H1 (cell line): ENCODE measurements around the gene HOXD12. TPM values are rescaled to one million over a fixed set of nuclear protein-coding genes. Genes with fewer than 3 reads are reported as not detected.

Experiments
- CTCF ChIA-PET: fragments of 300-600 bp; sonication (Branson Sonifier 250); formaldehyde crosslinking; loops from one replicate; lab custom pipeline; 2021; ENCODE audit not compliant: partially characterized antibody; lab: Charles Lee
- POLR2A ChIA-PET: fragments of 300-600 bp; sonication (Branson Sonifier 250); formaldehyde crosslinking; loops from one replicate; lab custom pipeline; 2021; ENCODE audit warnings: inconsistent platforms; ENCODE audit not compliant: partially characterized antibody; lab: Charles Lee
- DNase-seq, 2 experiments: peaks; one replicate each; pipeline versions ENCODE4 v3.0.0 to v3.0.0-alpha.2; 2010 to 2022; ENCODE audit warnings: low spot score in 2 of 2, low read depth in 1 of 2, mixed read lengths in 1 of 2
- FAIRE-seq: peaks from 2 replicates; lab custom pipeline; 2011; peaks lifted over from hg19 to GRCh38; lab: Jason Lieb, UNC
- H2AFZ ChIP-seq: 2 replicates; pipeline ENCODE4 v1.8.1; 2012; ENCODE audit warnings: low read length, inconsistent platforms
- H2AK5ac ChIP-seq: 2 replicates; pipeline ENCODE4 v1.6.1; 2013; ENCODE audit warnings: low read depth, low read length
- H2BK120ac ChIP-seq: replicated peaks from 2 replicates; pipeline ENCODE3; 2013; ENCODE audit warnings: low read depth, low read length, inconsistent platforms
- H2BK12ac ChIP-seq: 2 replicates; pipeline ENCODE4 v1.6.1; 2013; ENCODE audit warnings: low read depth, low read length
- H2BK15ac ChIP-seq: 2 replicates; pipeline ENCODE4 v1.6.1; 2013; ENCODE audit warnings: low read length
- H2BK20ac ChIP-seq: 2 replicates; pipeline ENCODE4 v1.6.1; 2013; ENCODE audit warnings: low read length
- H2BK5ac ChIP-seq: 2 replicates; pipeline ENCODE4 v1.6.1; 2013; ENCODE audit warnings: low read depth, low read length
- H3K14ac ChIP-seq: 2 replicates; pipeline ENCODE4 v1.6.1; 2013; ENCODE audit warnings: inconsistent platforms; ENCODE audit not compliant: insufficient read length
- H3K18ac ChIP-seq: 2 replicates; pipeline ENCODE4 v1.6.1; 2013; ENCODE audit warnings: low read length; ENCODE audit errors: extremely low read depth
- H3K23ac ChIP-seq: 2 replicates; pipeline ENCODE4 v1.6.1; 2013; ENCODE audit warnings: inconsistent platforms; ENCODE audit not compliant: insufficient read length
- H3K23me2 ChIP-seq: 2 replicates; pipeline ENCODE4 v1.6.1; 2013; ENCODE audit warnings: low read depth, low read length
- H3K27ac ChIP-seq: 2 replicates; pipeline ENCODE4 v1.6.1; 2011; ENCODE audit warnings: low read depth, low read length, inconsistent platforms
- H3K27me3 ChIP-seq, 4 experiments: replicated peaks in 1 of 4; 1 replicate in 1 of 4; 2 replicates in 3 of 4; pipeline versions ENCODE4 v1.6.1 to v1.8.1; 2011 to 2013; ENCODE audit warnings: low read length in 3 of 4, mild to moderate bottlenecking in 3 of 4, inconsistent platforms in 2 of 4, mixed read lengths in 2 of 4, moderate library complexity in 1 of 4; ENCODE audit not compliant: control insufficient read depth in 3 of 4, insufficient read depth in 3 of 4; ENCODE audit errors: extremely low read depth in 1 of 4
- H3K36me3 ChIP-seq, 4 experiments: 2 replicates each; pipeline versions ENCODE4 v1.6.1 to v1.8.1; 2011 to 2013; ENCODE audit warnings: mild to moderate bottlenecking in 4 of 4, low read length in 3 of 4, moderate library complexity in 2 of 4, control low read depth in 1 of 4, inconsistent platforms in 1 of 4; ENCODE audit not compliant: insufficient read depth in 4 of 4, control insufficient read depth in 2 of 4
- H3K4ac ChIP-seq: replicated peaks from 2 replicates; pipeline ENCODE3; 2013; ENCODE audit warnings: low read length, low read depth, mixed read lengths, inconsistent platforms; ENCODE audit not compliant: insufficient read length
- H3K4me1 ChIP-seq, 4 experiments: replicated peaks in 1 of 4; 1 replicate in 1 of 4; 2 replicates in 3 of 4; pipeline versions ENCODE4 v1.6.1 to v1.8.1; 2011 to 2013; ENCODE audit warnings: low read length in 3 of 4, inconsistent platforms in 2 of 4, mixed read lengths in 1 of 4; ENCODE audit not compliant: insufficient read depth in 4 of 4, control insufficient read depth in 3 of 4
- H3K4me2 ChIP-seq, 2 experiments: 2 replicates each; pipeline versions ENCODE4 v1.6.1 to v1.8.1; 2011 to 2013; ENCODE audit warnings: low read depth in 2 of 2, low read length in 2 of 2, control low read depth in 1 of 2, inconsistent platforms in 1 of 2, mild to moderate bottlenecking in 1 of 2; ENCODE audit not compliant: insufficient read depth in 1 of 2
- H3K4me3 ChIP-seq, 4 experiments: fragments of 200-600, 300-600 bp in 1 of 4; sonication (generic), shearing (Covaris generic), sonication (Bioruptor Twin) in 1 of 4; 2 replicates each; pipeline versions ENCODE4 v1.5.1 to v1.8.1; 2011 to 2016; ENCODE audit warnings: low read length in 4 of 4, low read depth in 3 of 4, control low read depth in 2 of 4, inconsistent platforms in 2 of 4, mild to moderate bottlenecking in 2 of 4, mixed read lengths in 1 of 4, moderate library complexity in 1 of 4; ENCODE audit not compliant: insufficient read depth in 2 of 4; ENCODE audit errors: extremely low read depth in 1 of 4
- H3K56ac ChIP-seq: replicated peaks from 2 replicates; pipeline ENCODE3; 2013; ENCODE audit warnings: low read depth, mild to moderate bottlenecking, mixed read lengths, low read length, inconsistent platforms; ENCODE audit not compliant: insufficient read length
- H3K79me1 ChIP-seq: 2 replicates; pipeline ENCODE4 v1.6.1; 2013; ENCODE audit warnings: low read depth, low read length, control low read depth
- H3K79me2 ChIP-seq, 2 experiments: 2 replicates each; pipeline versions ENCODE4 v1.6.1 to v1.8.1; 2012 to 2013; ENCODE audit warnings: low read length in 2 of 2, mild to moderate bottlenecking in 2 of 2, inconsistent platforms in 1 of 2; ENCODE audit not compliant: insufficient read depth in 2 of 2, control insufficient read depth in 1 of 2
- H3K9ac ChIP-seq, 4 experiments: replicated peaks in 1 of 4; 1 replicate in 1 of 4; 2 replicates in 3 of 4; pipeline versions ENCODE4 v1.6.1 to v1.8.1; 2011 to 2013; ENCODE audit warnings: low read depth in 3 of 4, low read length in 3 of 4, control low read depth in 2 of 4, mild to moderate bottlenecking in 2 of 4, moderate library complexity in 2 of 4, inconsistent platforms in 1 of 4; ENCODE audit errors: extremely low read depth in 1 of 4
- H3K9me3 ChIP-seq, 2 experiments: 2 replicates each; pipeline versions ENCODE4 v1.6.1 to v1.8.1; 2012 to 2013; ENCODE audit warnings: mild to moderate bottlenecking in 2 of 2, moderate library complexity in 2 of 2, control low read depth in 1 of 2, inconsistent platforms in 1 of 2, low read depth in 1 of 2, low read length in 1 of 2, mixed read lengths in 1 of 2; ENCODE audit not compliant: insufficient read depth in 2 of 2
- H4K20me1 ChIP-seq, 2 experiments: replicated peaks in 1 of 2; 2 replicates each; pipeline versions ENCODE3 to v1.8.1; 2011 to 2013; ENCODE audit warnings: inconsistent platforms in 2 of 2, low read length in 2 of 2, mild to moderate bottlenecking in 1 of 2; ENCODE audit not compliant: insufficient read depth in 2 of 2, control insufficient read depth in 1 of 2
- H4K5ac ChIP-seq: 2 replicates; pipeline ENCODE4 v1.6.1; 2013; ENCODE audit warnings: low read length, low read depth, mixed read lengths, inconsistent platforms; ENCODE audit not compliant: insufficient read length
- H4K8ac ChIP-seq: 2 replicates; pipeline ENCODE4 v1.8.0; 2013; ENCODE audit warnings: mild to moderate bottlenecking, moderate library complexity, low read length, inconsistent platforms; ENCODE audit not compliant: insufficient read depth; ENCODE audit errors: extremely low read depth
- H4K91ac ChIP-seq: replicated peaks from 2 replicates; pipeline ENCODE3; 2013; ENCODE audit warnings: low read length, mixed read lengths, inconsistent platforms; ENCODE audit not compliant: insufficient read length
- ATF2 ChIP-seq: IDR thresholded peaks from 2 replicates; pipeline ENCODE4 v1.6.1; 2012; ENCODE audit warnings: low read length, inconsistent platforms
- BACH1 ChIP-seq: IDR thresholded peaks from 2 replicates; pipeline ENCODE4 v1.6.1; 2012; ENCODE audit warnings: low read length, improper control_type of control experiment
- EP300 ChIP-seq, 2 experiments: IDR thresholded peaks; 1 replicate in 1 of 2; 2 replicates in 1 of 2; pipeline ENCODE4 v1.6.1; 2011 to 2012; ENCODE audit warnings: low read depth in 2 of 2, low read length in 2 of 2, mild to moderate bottlenecking in 2 of 2, borderline replicate concordance in 1 of 2, inconsistent platforms in 1 of 2, moderate library complexity in 1 of 2
- GABPA ChIP-seq: IDR thresholded peaks from 2 replicates; pipeline ENCODE4 v1.6.1; 2011; ENCODE audit warnings: mild to moderate bottlenecking, low read length, moderate library complexity, borderline replicate concordance; ENCODE audit not compliant: insufficient read depth
- JUND ChIP-seq: IDR thresholded peaks from 2 replicates; pipeline ENCODE4 v1.6.1; 2011; ENCODE audit warnings: mild to moderate bottlenecking, improper control_type of control experiment, low read length
- MAFK ChIP-seq: IDR thresholded peaks from 2 replicates; pipeline ENCODE4 v1.6.1; 2012; ENCODE audit warnings: low read depth, mild to moderate bottlenecking, improper control_type of control experiment, low read length
- MAX ChIP-seq: IDR thresholded peaks from 2 replicates; pipeline ENCODE4 v1.6.1; 2012; ENCODE audit warnings: inconsistent platforms
- SIN3A ChIP-seq, 2 experiments: IDR thresholded peaks in 1 of 2; conservative IDR thresholded peaks in 1 of 2; 2 replicates each; pipeline ENCODE4 v1.6.1; 2011 to 2012; ENCODE audit warnings: low read length in 2 of 2, improper control_type of control experiment in 1 of 2, low read depth in 1 of 2, mild to moderate bottlenecking in 1 of 2
- TAF7 ChIP-seq: optimal IDR thresholded peaks from 2 replicates; pipeline ENCODE3; 2011; ENCODE audit warnings: low read depth, mild to moderate bottlenecking, inconsistent platforms, low read length, moderate library complexity, borderline replicate concordance
- TBP ChIP-seq: IDR thresholded peaks from 2 replicates; pipeline ENCODE4 v1.6.1; 2011; ENCODE audit warnings: low read depth, low read length, improper control_type of control experiment
- ZNF274 ChIP-seq: IDR thresholded peaks from 2 replicates; pipeline ENCODE4 v1.7.0; 2012; ENCODE audit warnings: low read length, borderline replicate concordance; ENCODE audit errors: extremely low read depth
- WGBS, 2 experiments: shearing (Covaris generic) in 1 of 2; methylation state at CpG; one replicate each; pipeline versions ENCODE4 v1.1.6 to v1.1.7; 2013 to 2015; ENCODE audit warnings: low lambda C conversion rate in 2 of 2, mixed read lengths in 2 of 2, inconsistent platforms in 1 of 2, low coverage in 1 of 2, missing lambda C conversion rate in 1 of 2; ENCODE audit not compliant: insufficient replicate concordance in 2 of 2, insufficient coverage in 1 of 2, insufficient read length in 1 of 2; ENCODE audit errors: extremely low coverage in 1 of 2, missing lambda C conversion rate in 1 of 2; 5-methylcytosine and 5-hydroxymethylcytosine counted together
- polyA plus RNA-seq, 7 experiments: library from polyadenylated mRNA; depleted of rRNA in 3 of 7; stranded (reverse) in 5 of 7; unstranded in 2 of 7; fragments of >200 nt in 5 of 7; fragments of 200-250 nt in 2 of 7; gene quantifications; 1 replicate in 5 of 7; 2 replicates in 1 of 7; 4 replicates in 1 of 7; pipeline versions ENCODE4 v1.2.1 to v1.2.3, GENCODE V29; 2011 to 2013; ENCODE audit warnings: missing spikeins in 2 of 7, mixed read lengths in 2 of 7
- total RNA-seq: library from RNA; stranded (reverse); fragmentation: NEBNext Ultra II Directional; extraction: Animal tissue kit (Norgen Biotek cat#: 25700); gene quantifications from 2 replicates; pipeline ENCODE4 v1.2.1, GENCODE V29; 2021

The HOXD12 gene
- total and polyA plus RNA-seq, 2 of the 8 experiments (the other 6 are each of a cell fraction or from before 2014, with no cell fraction given), result not detected

GRCh38 chr2:176103194-176103593 is 3.6 kb downstream of the HOXD12 start:
- no peak overlapping the region for H3K18ac ChIP-seq
- 0 out of 2 replicates have a peak, but pooled peaks cover 2% of the 10 kb centered on the region for H3K23me2 ChIP-seq
- peaks cover 0 to 4% (median 0%) of the 10 kb centered on the region in 4 experiments; a peak in 1 of 8 replicates for H3K36me3 ChIP-seq
- no peak overlapping the region for H2BK5ac ChIP-seq
- no peak overlapping the region for H2AK5ac ChIP-seq
- H3K14ac ChIP-seq, result no peak overlapping the region
- H3K79me1 ChIP-seq, result no peaks in the 10 kb centered on the region
- no peak overlapping the region for H3K56ac ChIP-seq
- no peak overlapping the region for H3K4me2 ChIP-seq
- ChIA-PET CTCF (interaction anchor here (0.6 to 4.6 kb wide), 8 partner anchors 8 to 42 kb away, joined by 3 to 20 read pairs (median 7); no protein-coding TSS in a partner anchor), POLR2A (interaction anchor here (0.6 kb wide), 1 partner anchor 8 kb away, joined by 3 read pairs; no protein-coding TSS in a partner anchor)
- H3K23ac ChIP-seq, result no peak overlapping the region
- FAIRE-seq (no peak), DNase-seq (peak in 1 of 2 experiments; percentile 42)
- H3K27ac ChIP-seq, result no peak overlapping the region
- peaks cover 98 to 99% (median 99%) of the 10 kb centered on the region in 4 experiments for H3K27me3 ChIP-seq
- peaks cover 0 to 32% (median 18%) of the 10 kb centered on the region in 4 experiments; a peak in 6 of 7 replicates for H3K4me1 ChIP-seq
- no peak overlapping the region for H3K9ac ChIP-seq
- no peaks in the 10 kb centered on the region for H3K9me3 ChIP-seq
- H4K5ac ChIP-seq, result no peak overlapping the region
- H2BK20ac ChIP-seq, result no peak overlapping the region
- H4K91ac ChIP-seq, result no peak overlapping the region
- no peak overlapping the region for H2BK120ac ChIP-seq
- no peak overlapping the region for H2BK15ac ChIP-seq
- 14% methylated on average over 7 of the region's 7 CpGs; no CpG with 5 or more reads in 1 of the 2 experiments for WGBS, 2 experiments
- H4K20me1 ChIP-seq, result peaks cover 6 to 40% of the 10 kb centered on the region in 2 experiments
- no peak for TF ChIP-seq MAX
- no peak for TF ChIP-seq MAFK
- no peak for TF ChIP-seq EP300 (IDR thresholded peaks at IDR 0.05; ENCODE audit: borderline replicate concordance in 1 of 2, low read depth in 2 of 2, low read length in 2 of 2)
- TF ChIP-seq GABPA, result no peak
- no peak for TF ChIP-seq SIN3A (conservative IDR thresholded peaks at IDR 0.05 in 1 of 2, IDR thresholded peaks at IDR 0.05 in 1 of 2; ENCODE audit: low read depth in 1 of 2, low read length in 2 of 2)
- TF ChIP-seq ATF2, result no peak
- TF ChIP-seq BACH1, result no peak
- TF ChIP-seq TBP, result no peak
- no peak for TF ChIP-seq TAF7
- no peak for TF ChIP-seq JUND
- TF ChIP-seq ZNF274, result no peak
- H3K79me2 ChIP-seq, result no peaks in the 10 kb centered on the region
- H4K8ac ChIP-seq, result no peak overlapping the region
- no peak overlapping the region for H3K4me3 ChIP-seq
- H3K4ac ChIP-seq, result no peak overlapping the region
- H2BK12ac ChIP-seq, result no peak overlapping the region
- no peak overlapping the region for H2AFZ ChIP-seq
